ENCODE results near the gene VPS37B.

DNA sequence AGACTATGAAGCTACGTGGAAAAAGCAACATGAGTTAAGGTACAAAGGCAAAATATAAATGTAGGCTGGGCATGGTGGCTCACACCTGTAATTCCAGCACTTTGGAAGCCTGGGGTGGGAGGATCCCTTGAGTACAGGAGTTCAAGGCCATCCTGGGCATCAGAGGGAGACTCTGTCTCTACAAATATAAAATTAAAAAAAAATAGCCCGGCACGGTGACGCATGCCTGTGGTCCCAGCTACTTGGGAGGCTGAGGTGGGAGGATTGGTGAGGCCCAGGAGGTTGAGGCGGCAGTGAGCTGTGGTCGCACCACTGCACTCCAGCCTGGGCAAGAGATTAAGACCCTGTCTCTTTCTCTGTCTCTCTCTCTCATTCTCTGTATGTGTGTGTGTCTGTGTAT is 4.0 kb upstream of the VPS37B start:
- TF ChIP-seq POLR2A (IDR thresholded peaks at IDR 0.05) = no peak
- TF ChIP-seq, protein P1, sequence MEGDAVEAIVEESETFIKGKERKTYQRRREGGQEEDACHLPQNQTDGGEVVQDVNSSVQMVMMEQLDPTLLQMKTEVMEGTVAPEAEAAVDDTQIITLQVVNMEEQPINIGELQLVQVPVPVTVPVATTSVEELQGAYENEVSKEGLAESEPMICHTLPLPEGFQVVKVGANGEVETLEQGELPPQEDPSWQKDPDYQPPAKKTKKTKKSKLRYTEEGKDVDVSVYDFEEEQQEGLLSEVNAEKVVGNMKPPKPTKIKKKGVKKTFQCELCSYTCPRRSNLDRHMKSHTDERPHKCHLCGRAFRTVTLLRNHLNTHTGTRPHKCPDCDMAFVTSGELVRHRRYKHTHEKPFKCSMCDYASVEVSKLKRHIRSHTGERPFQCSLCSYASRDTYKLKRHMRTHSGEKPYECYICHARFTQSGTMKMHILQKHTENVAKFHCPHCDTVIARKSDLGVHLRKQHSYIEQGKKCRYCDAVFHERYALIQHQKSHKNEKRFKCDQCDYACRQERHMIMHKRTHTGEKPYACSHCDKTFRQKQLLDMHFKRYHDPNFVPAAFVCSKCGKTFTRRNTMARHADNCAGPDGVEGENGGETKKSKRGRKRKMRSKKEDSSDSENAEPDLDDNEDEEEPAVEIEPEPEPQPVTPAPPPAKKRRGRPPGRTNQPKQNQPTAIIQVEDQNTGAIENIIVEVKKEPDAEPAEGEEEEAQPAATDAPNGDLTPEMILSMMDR (IDR thresholded peaks at IDR 0.05) = no peak
- TF ChIP-seq POLR2AphosphoS5 (IDR thresholded peaks at IDR 0.05) = no peak

Data from stomach (tissue), 4 donors.